ENCODE data around the gene UBE2I. TPM values are rescaled to one million over a fixed set of nuclear protein-coding genes. Genes with fewer than 3 reads are reported as not detected.

UBE2I gene
- total and polyA plus RNA-seq, 4 donors, result 19.4 to 23.9 (median 22.5) TPM

DNA sequence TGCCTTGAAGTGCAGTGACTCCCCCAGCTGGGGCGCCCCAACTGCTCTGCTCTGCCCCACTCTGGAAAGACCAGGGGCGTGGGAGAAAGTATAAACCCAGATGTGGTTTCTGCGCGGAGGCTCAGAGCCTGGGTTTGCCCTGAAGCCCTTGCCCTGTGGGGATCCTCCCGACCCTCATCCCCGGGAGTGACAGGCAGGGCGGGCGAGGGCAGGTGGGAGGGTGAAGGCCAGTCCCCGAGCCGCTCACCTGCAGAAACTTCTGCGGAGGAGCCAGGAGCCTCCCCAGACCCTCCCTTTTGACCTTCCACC lies 49.7 kb upstream of the UBE2I start:
- DNase-seq (ENCODE audit: low spot score), result no peak
- 28% methylated on average over 11 of the region's 11 CpGs for WGBS
- Histone ChIP-seq H3K27me3 (ENCODE audit: control insufficient read depth in 4 of 4, insufficient read depth in 4 of 4, low read length in 3 of 4) (peaks cover 0 to 9% (median 1%) of the 10 kb centered on the region in 4 donors), H3K9me3 (ENCODE audit: control insufficient read depth in 4 of 4, low read length in 3 of 4) (no peaks in the 10 kb centered on the region), H3K36me3 (ENCODE audit: control insufficient read depth in 4 of 4, insufficient read depth in 3 of 4, low read depth in 1 of 4, low read length in 3 of 4) (no peaks in the 10 kb centered on the region), H3K9ac (ENCODE audit: low read depth in 1 of 2, low read length in 2 of 2) (no peak overlapping the region), H3K4me3 (ENCODE audit: low read depth in 1 of 3, low read length in 3 of 3) (no peak overlapping the region), H3K27ac (ENCODE audit: low read depth in 1 of 2, low read length in 2 of 2) (no peak overlapping the region), H3K4me1 (ENCODE audit: control insufficient read depth in 4 of 4, insufficient read depth in 4 of 4, low read length in 3 of 4) (no peaks in the 10 kb centered on the region)
- TF ChIP-seq TAF1 (conservative IDR thresholded peaks at IDR 0.05), result no peak
- TF ChIP-seq, protein P1, sequence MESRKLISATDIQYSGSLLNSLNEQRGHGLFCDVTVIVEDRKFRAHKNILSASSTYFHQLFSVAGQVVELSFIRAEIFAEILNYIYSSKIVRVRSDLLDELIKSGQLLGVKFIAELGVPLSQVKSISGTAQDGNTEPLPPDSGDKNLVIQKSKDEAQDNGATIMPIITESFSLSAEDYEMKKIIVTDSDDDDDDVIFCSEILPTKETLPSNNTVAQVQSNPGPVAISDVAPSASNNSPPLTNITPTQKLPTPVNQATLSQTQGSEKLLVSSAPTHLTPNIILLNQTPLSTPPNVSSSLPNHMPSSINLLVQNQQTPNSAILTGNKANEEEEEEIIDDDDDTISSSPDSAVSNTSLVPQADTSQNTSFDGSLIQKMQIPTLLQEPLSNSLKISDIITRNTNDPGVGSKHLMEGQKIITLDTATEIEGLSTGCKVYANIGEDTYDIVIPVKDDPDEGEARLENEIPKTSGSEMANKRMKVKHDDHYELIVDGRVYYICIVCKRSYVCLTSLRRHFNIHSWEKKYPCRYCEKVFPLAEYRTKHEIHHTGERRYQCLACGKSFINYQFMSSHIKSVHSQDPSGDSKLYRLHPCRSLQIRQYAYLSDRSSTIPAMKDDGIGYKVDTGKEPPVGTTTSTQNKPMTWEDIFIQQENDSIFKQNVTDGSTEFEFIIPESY (IDR thresholded peaks at IDR 0.05), result no peak
- no peak for TF ChIP-seq RAD21 (IDR thresholded peaks at IDR 0.05)
- TF ChIP-seq, protein P2, sequence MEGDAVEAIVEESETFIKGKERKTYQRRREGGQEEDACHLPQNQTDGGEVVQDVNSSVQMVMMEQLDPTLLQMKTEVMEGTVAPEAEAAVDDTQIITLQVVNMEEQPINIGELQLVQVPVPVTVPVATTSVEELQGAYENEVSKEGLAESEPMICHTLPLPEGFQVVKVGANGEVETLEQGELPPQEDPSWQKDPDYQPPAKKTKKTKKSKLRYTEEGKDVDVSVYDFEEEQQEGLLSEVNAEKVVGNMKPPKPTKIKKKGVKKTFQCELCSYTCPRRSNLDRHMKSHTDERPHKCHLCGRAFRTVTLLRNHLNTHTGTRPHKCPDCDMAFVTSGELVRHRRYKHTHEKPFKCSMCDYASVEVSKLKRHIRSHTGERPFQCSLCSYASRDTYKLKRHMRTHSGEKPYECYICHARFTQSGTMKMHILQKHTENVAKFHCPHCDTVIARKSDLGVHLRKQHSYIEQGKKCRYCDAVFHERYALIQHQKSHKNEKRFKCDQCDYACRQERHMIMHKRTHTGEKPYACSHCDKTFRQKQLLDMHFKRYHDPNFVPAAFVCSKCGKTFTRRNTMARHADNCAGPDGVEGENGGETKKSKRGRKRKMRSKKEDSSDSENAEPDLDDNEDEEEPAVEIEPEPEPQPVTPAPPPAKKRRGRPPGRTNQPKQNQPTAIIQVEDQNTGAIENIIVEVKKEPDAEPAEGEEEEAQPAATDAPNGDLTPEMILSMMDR (IDR thresholded peaks at IDR 0.05; ENCODE audit: low read depth, low read length, missing input control), result no peak
- TF ChIP-seq JUND (IDR thresholded peaks at IDR 0.05), result no peak
- TF ChIP-seq EGR1 (IDR thresholded peaks at IDR 0.05; ENCODE audit: low read depth in 2 of 2), result no peak
- TF ChIP-seq SP1 (IDR thresholded peaks at IDR 0.05), result no peak
- no peak for TF ChIP-seq GABPA (IDR thresholded peaks at IDR 0.05 in 1 of 2, conservative IDR thresholded peaks at IDR 0.05 in 1 of 2)

DNA sequence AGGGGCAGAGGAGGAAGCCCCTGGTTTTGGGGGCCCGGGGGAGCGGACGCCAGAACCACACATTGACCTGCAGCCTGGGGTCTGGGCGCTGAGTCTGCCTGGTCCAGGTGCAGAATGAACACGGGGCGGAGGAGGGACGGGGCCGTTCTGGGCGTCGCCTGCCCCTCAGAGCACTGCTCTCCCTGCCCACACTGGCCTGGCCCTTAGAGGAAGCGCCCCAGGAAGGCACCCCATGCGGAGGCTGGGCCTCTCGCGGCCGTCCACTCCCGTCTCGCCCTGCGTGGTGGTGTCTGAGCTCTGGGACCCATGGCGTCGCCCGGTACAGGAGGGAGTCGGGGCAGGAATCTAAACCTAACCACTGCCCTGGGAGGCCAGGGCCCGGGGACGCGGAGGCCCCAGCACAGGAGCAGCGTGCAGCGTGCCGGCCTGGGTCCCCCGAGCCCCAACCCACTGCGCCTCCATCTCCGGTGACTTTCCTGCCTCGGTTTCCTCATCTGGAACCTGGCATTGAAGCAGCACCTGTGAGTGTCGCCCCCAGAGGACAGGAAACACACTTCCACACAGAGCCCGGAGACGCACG lies 49.2 kb upstream of the UBE2I start:
- H3K4me3 ChIP-seq (ENCODE audit: low read depth in 1 of 3, low read length in 3 of 3), result no peak overlapping the region
- no peaks in the 10 kb centered on the region for H3K9me3 ChIP-seq (ENCODE audit: control insufficient read depth in 4 of 4, low read length in 3 of 4)
- no peak for DNase-seq (ENCODE audit: low spot score)
- no peaks in the 10 kb centered on the region for H3K36me3 ChIP-seq (ENCODE audit: control insufficient read depth in 4 of 4, insufficient read depth in 3 of 4, low read depth in 1 of 4, low read length in 3 of 4)
- no peak overlapping the region for H3K9ac ChIP-seq (ENCODE audit: low read depth in 1 of 2, low read length in 2 of 2)
- WGBS, result 70% methylated on average over 36 of the region's 36 CpGs
- H3K4me1 ChIP-seq (ENCODE audit: control insufficient read depth in 4 of 4, insufficient read depth in 4 of 4, low read length in 3 of 4), result no peaks in the 10 kb centered on the region
- peaks cover 0 to 9% (median 1%) of the 10 kb centered on the region in 4 donors for H3K27me3 ChIP-seq (ENCODE audit: control insufficient read depth in 4 of 4, insufficient read depth in 4 of 4, low read length in 3 of 4)
- H3K27ac ChIP-seq (ENCODE audit: low read depth in 1 of 2, low read length in 2 of 2), result no peak overlapping the region
- TF ChIP-seq, protein P3, sequence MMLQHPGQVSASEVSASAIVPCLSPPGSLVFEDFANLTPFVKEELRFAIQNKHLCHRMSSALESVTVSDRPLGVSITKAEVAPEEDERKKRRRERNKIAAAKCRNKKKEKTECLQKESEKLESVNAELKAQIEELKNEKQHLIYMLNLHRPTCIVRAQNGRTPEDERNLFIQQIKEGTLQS (IDR thresholded peaks at IDR 0.05), result no peak
- TF ChIP-seq, protein P2 (IDR thresholded peaks at IDR 0.05; ENCODE audit: low read depth, low read length, missing input control), result no peak
- TF ChIP-seq, protein P4, sequence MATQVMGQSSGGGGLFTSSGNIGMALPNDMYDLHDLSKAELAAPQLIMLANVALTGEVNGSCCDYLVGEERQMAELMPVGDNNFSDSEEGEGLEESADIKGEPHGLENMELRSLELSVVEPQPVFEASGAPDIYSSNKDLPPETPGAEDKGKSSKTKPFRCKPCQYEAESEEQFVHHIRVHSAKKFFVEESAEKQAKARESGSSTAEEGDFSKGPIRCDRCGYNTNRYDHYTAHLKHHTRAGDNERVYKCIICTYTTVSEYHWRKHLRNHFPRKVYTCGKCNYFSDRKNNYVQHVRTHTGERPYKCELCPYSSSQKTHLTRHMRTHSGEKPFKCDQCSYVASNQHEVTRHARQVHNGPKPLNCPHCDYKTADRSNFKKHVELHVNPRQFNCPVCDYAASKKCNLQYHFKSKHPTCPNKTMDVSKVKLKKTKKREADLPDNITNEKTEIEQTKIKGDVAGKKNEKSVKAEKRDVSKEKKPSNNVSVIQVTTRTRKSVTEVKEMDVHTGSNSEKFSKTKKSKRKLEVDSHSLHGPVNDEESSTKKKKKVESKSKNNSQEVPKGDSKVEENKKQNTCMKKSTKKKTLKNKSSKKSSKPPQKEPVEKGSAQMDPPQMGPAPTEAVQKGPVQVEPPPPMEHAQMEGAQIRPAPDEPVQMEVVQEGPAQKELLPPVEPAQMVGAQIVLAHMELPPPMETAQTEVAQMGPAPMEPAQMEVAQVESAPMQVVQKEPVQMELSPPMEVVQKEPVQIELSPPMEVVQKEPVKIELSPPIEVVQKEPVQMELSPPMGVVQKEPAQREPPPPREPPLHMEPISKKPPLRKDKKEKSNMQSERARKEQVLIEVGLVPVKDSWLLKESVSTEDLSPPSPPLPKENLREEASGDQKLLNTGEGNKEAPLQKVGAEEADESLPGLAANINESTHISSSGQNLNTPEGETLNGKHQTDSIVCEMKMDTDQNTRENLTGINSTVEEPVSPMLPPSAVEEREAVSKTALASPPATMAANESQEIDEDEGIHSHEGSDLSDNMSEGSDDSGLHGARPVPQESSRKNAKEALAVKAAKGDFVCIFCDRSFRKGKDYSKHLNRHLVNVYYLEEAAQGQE (IDR thresholded peaks at IDR 0.05), result no peak
- TF ChIP-seq HNF4A (conservative IDR thresholded peaks at IDR 0.05), result no peak
- TF ChIP-seq RAD21 (IDR thresholded peaks at IDR 0.05), result no peak
- TF ChIP-seq, protein P1 (IDR thresholded peaks at IDR 0.05), result no peak
- TF ChIP-seq GABPA (IDR thresholded peaks at IDR 0.05 in 1 of 2, conservative IDR thresholded peaks at IDR 0.05 in 1 of 2), result no peak
- TF ChIP-seq HNF4G (IDR thresholded peaks at IDR 0.05), result no peak
- no peak for TF ChIP-seq TAF1 (conservative IDR thresholded peaks at IDR 0.05)
- no peak for TF ChIP-seq SP1 (IDR thresholded peaks at IDR 0.05)
- no peak for TF ChIP-seq JUND (IDR thresholded peaks at IDR 0.05)
- TF ChIP-seq, protein P5, sequence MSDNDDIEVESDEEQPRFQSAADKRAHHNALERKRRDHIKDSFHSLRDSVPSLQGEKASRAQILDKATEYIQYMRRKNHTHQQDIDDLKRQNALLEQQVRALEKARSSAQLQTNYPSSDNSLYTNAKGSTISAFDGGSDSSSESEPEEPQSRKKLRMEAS (IDR thresholded peaks at IDR 0.05), result no peak
- TF ChIP-seq EGR1 (IDR thresholded peaks at IDR 0.05; ENCODE audit: low read depth in 2 of 2), result no peak
- TF ChIP-seq FOXA1 (IDR thresholded peaks at IDR 0.05), result no peak
- no peak for TF ChIP-seq YY1 (IDR thresholded peaks at IDR 0.05)
- no peak for TF ChIP-seq NR2F2 (IDR thresholded peaks at IDR 0.05)
- no peak for TF ChIP-seq FOXA2 (IDR thresholded peaks at IDR 0.05)
- no peak for TF ChIP-seq RXRA (IDR thresholded peaks at IDR 0.05)
